H1 (cell line): ENCODE data around the gene IRS1. TPM values are rescaled to one million over a fixed set of nuclear protein-coding genes. Genes with fewer than 3 reads are reported as not detected.

Experiments
- CTCF ChIA-PET: fragments of 300-600 bp; sonication (Branson Sonifier 250); formaldehyde crosslinking; loops from one replicate; lab custom pipeline; 2021; ENCODE audit not compliant: partially characterized antibody; lab: Charles Lee
- POLR2A ChIA-PET: fragments of 300-600 bp; sonication (Branson Sonifier 250); formaldehyde crosslinking; loops from one replicate; lab custom pipeline; 2021; ENCODE audit warnings: inconsistent platforms; ENCODE audit not compliant: partially characterized antibody; lab: Charles Lee
- DNase-seq, 2 experiments: peaks; one replicate each; pipeline versions ENCODE4 v3.0.0 to v3.0.0-alpha.2; 2010 to 2022; ENCODE audit warnings: low spot score in 2 of 2, low read depth in 1 of 2, mixed read lengths in 1 of 2
- FAIRE-seq: peaks from 2 replicates; lab custom pipeline; 2011; peaks lifted over from hg19 to GRCh38; lab: Jason Lieb, UNC
- H2AFZ ChIP-seq: 2 replicates; pipeline ENCODE4 v1.8.1; 2012; ENCODE audit warnings: low read length, inconsistent platforms
- H2AK5ac ChIP-seq: 2 replicates; pipeline ENCODE4 v1.6.1; 2013; ENCODE audit warnings: low read depth, low read length
- H2BK120ac ChIP-seq: replicated peaks from 2 replicates; pipeline ENCODE3; 2013; ENCODE audit warnings: low read depth, low read length, inconsistent platforms
- H2BK12ac ChIP-seq: 2 replicates; pipeline ENCODE4 v1.6.1; 2013; ENCODE audit warnings: low read depth, low read length
- H2BK15ac ChIP-seq: 2 replicates; pipeline ENCODE4 v1.6.1; 2013; ENCODE audit warnings: low read length
- H2BK20ac ChIP-seq: 2 replicates; pipeline ENCODE4 v1.6.1; 2013; ENCODE audit warnings: low read length
- H2BK5ac ChIP-seq: 2 replicates; pipeline ENCODE4 v1.6.1; 2013; ENCODE audit warnings: low read depth, low read length
- H3K14ac ChIP-seq: 2 replicates; pipeline ENCODE4 v1.6.1; 2013; ENCODE audit warnings: inconsistent platforms; ENCODE audit not compliant: insufficient read length
- H3K18ac ChIP-seq: 2 replicates; pipeline ENCODE4 v1.6.1; 2013; ENCODE audit warnings: low read length; ENCODE audit errors: extremely low read depth
- H3K23ac ChIP-seq: 2 replicates; pipeline ENCODE4 v1.6.1; 2013; ENCODE audit warnings: inconsistent platforms; ENCODE audit not compliant: insufficient read length
- H3K23me2 ChIP-seq: 2 replicates; pipeline ENCODE4 v1.6.1; 2013; ENCODE audit warnings: low read depth, low read length
- H3K27ac ChIP-seq: 2 replicates; pipeline ENCODE4 v1.6.1; 2011; ENCODE audit warnings: low read depth, low read length, inconsistent platforms
- H3K27me3 ChIP-seq, 4 experiments: replicated peaks in 1 of 4; 1 replicate in 1 of 4; 2 replicates in 3 of 4; pipeline versions ENCODE4 v1.6.1 to v1.8.1; 2011 to 2013; ENCODE audit warnings: low read length in 3 of 4, mild to moderate bottlenecking in 3 of 4, inconsistent platforms in 2 of 4, mixed read lengths in 2 of 4, moderate library complexity in 1 of 4; ENCODE audit not compliant: control insufficient read depth in 3 of 4, insufficient read depth in 3 of 4; ENCODE audit errors: extremely low read depth in 1 of 4
- H3K36me3 ChIP-seq, 4 experiments: 2 replicates each; pipeline versions ENCODE4 v1.6.1 to v1.8.1; 2011 to 2013; ENCODE audit warnings: mild to moderate bottlenecking in 4 of 4, low read length in 3 of 4, moderate library complexity in 2 of 4, control low read depth in 1 of 4, inconsistent platforms in 1 of 4; ENCODE audit not compliant: insufficient read depth in 4 of 4, control insufficient read depth in 2 of 4
- H3K4ac ChIP-seq: replicated peaks from 2 replicates; pipeline ENCODE3; 2013; ENCODE audit warnings: low read length, low read depth, mixed read lengths, inconsistent platforms; ENCODE audit not compliant: insufficient read length
- H3K4me1 ChIP-seq, 4 experiments: replicated peaks in 1 of 4; 1 replicate in 1 of 4; 2 replicates in 3 of 4; pipeline versions ENCODE4 v1.6.1 to v1.8.1; 2011 to 2013; ENCODE audit warnings: low read length in 3 of 4, inconsistent platforms in 2 of 4, mixed read lengths in 1 of 4; ENCODE audit not compliant: insufficient read depth in 4 of 4, control insufficient read depth in 3 of 4
- H3K4me2 ChIP-seq, 2 experiments: 2 replicates each; pipeline versions ENCODE4 v1.6.1 to v1.8.1; 2011 to 2013; ENCODE audit warnings: low read depth in 2 of 2, low read length in 2 of 2, control low read depth in 1 of 2, inconsistent platforms in 1 of 2, mild to moderate bottlenecking in 1 of 2; ENCODE audit not compliant: insufficient read depth in 1 of 2
- H3K4me3 ChIP-seq, 4 experiments: fragments of 200-600, 300-600 bp in 1 of 4; sonication (generic), shearing (Covaris generic), sonication (Bioruptor Twin) in 1 of 4; 2 replicates each; pipeline versions ENCODE4 v1.5.1 to v1.8.1; 2011 to 2016; ENCODE audit warnings: low read length in 4 of 4, low read depth in 3 of 4, control low read depth in 2 of 4, inconsistent platforms in 2 of 4, mild to moderate bottlenecking in 2 of 4, mixed read lengths in 1 of 4, moderate library complexity in 1 of 4; ENCODE audit not compliant: insufficient read depth in 2 of 4; ENCODE audit errors: extremely low read depth in 1 of 4
- H3K56ac ChIP-seq: replicated peaks from 2 replicates; pipeline ENCODE3; 2013; ENCODE audit warnings: low read depth, mild to moderate bottlenecking, mixed read lengths, low read length, inconsistent platforms; ENCODE audit not compliant: insufficient read length
- H3K79me1 ChIP-seq: 2 replicates; pipeline ENCODE4 v1.6.1; 2013; ENCODE audit warnings: low read depth, low read length, control low read depth
- H3K79me2 ChIP-seq, 2 experiments: 2 replicates each; pipeline versions ENCODE4 v1.6.1 to v1.8.1; 2012 to 2013; ENCODE audit warnings: low read length in 2 of 2, mild to moderate bottlenecking in 2 of 2, inconsistent platforms in 1 of 2; ENCODE audit not compliant: insufficient read depth in 2 of 2, control insufficient read depth in 1 of 2
- H3K9ac ChIP-seq, 4 experiments: replicated peaks in 1 of 4; 1 replicate in 1 of 4; 2 replicates in 3 of 4; pipeline versions ENCODE4 v1.6.1 to v1.8.1; 2011 to 2013; ENCODE audit warnings: low read depth in 3 of 4, low read length in 3 of 4, control low read depth in 2 of 4, mild to moderate bottlenecking in 2 of 4, moderate library complexity in 2 of 4, inconsistent platforms in 1 of 4; ENCODE audit errors: extremely low read depth in 1 of 4
- H3K9me3 ChIP-seq, 2 experiments: 2 replicates each; pipeline versions ENCODE4 v1.6.1 to v1.8.1; 2012 to 2013; ENCODE audit warnings: mild to moderate bottlenecking in 2 of 2, moderate library complexity in 2 of 2, control low read depth in 1 of 2, inconsistent platforms in 1 of 2, low read depth in 1 of 2, low read length in 1 of 2, mixed read lengths in 1 of 2; ENCODE audit not compliant: insufficient read depth in 2 of 2
- H4K20me1 ChIP-seq, 2 experiments: replicated peaks in 1 of 2; 2 replicates each; pipeline versions ENCODE3 to v1.8.1; 2011 to 2013; ENCODE audit warnings: inconsistent platforms in 2 of 2, low read length in 2 of 2, mild to moderate bottlenecking in 1 of 2; ENCODE audit not compliant: insufficient read depth in 2 of 2, control insufficient read depth in 1 of 2
- H4K5ac ChIP-seq: 2 replicates; pipeline ENCODE4 v1.6.1; 2013; ENCODE audit warnings: low read length, low read depth, mixed read lengths, inconsistent platforms; ENCODE audit not compliant: insufficient read length
- H4K8ac ChIP-seq: 2 replicates; pipeline ENCODE4 v1.8.0; 2013; ENCODE audit warnings: mild to moderate bottlenecking, moderate library complexity, low read length, inconsistent platforms; ENCODE audit not compliant: insufficient read depth; ENCODE audit errors: extremely low read depth
- H4K91ac ChIP-seq: replicated peaks from 2 replicates; pipeline ENCODE3; 2013; ENCODE audit warnings: low read length, mixed read lengths, inconsistent platforms; ENCODE audit not compliant: insufficient read length
- BRCA1 ChIP-seq: IDR thresholded peaks from 2 replicates; pipeline ENCODE4 v1.6.1; 2012; ENCODE audit warnings: low read depth, low read length, improper control_type of control experiment
- CBX8 ChIP-seq: fragments of 300-800, 300-1000 bp; sonication (generic); IDR thresholded peaks from 2 replicates; pipeline ENCODE4 v1.7.1; 2016; ENCODE audit warnings: low read depth, low read length, borderline replicate concordance
- CEBPB ChIP-seq: IDR thresholded peaks from 2 replicates; pipeline ENCODE4 v1.6.1; 2012; ENCODE audit warnings: low read depth, low read length
- CHD2 ChIP-seq: IDR thresholded peaks from 2 replicates; pipeline ENCODE4 v1.6.1; 2012; ENCODE audit warnings: low read length, improper control_type of control experiment
- CTBP2 ChIP-seq: IDR thresholded peaks from 2 replicates; pipeline ENCODE4 v1.7.0; 2011; ENCODE audit warnings: borderline replicate concordance, mild to moderate bottlenecking, moderate library complexity, mixed read lengths, low read length; ENCODE audit not compliant: insufficient read depth, insufficient read length
- JUN ChIP-seq: IDR thresholded peaks from 2 replicates; pipeline ENCODE4 v1.6.1; 2011; ENCODE audit warnings: low read depth, mild to moderate bottlenecking, improper control_type of control experiment, low read length
- NRF1 ChIP-seq: IDR thresholded peaks from 2 replicates; pipeline ENCODE4 v1.6.1; 2011; ENCODE audit warnings: mild to moderate bottlenecking, low read depth, low read length, improper control_type of control experiment
- PHF8 ChIP-seq: fragments of 200-600 bp; sonication (generic); conservative IDR thresholded peaks from 2 replicates; pipeline ENCODE4 v1.7.1; 2012; ENCODE audit warnings: low read depth, mild to moderate bottlenecking, inconsistent platforms, low read length, moderate library complexity
- POU5F1 ChIP-seq: IDR thresholded peaks from 2 replicates; pipeline ENCODE4 v1.6.1; 2011; ENCODE audit warnings: low read depth, mild to moderate bottlenecking, low read length, moderate library complexity
- RAD21 ChIP-seq, 2 experiments: IDR thresholded peaks in 1 of 2; conservative IDR thresholded peaks in 1 of 2; 2 replicates each; pipeline ENCODE4 v1.6.1; 2011; ENCODE audit warnings: low read depth in 2 of 2, low read length in 2 of 2, improper control_type of control experiment in 1 of 2, inconsistent platforms in 1 of 2, mild to moderate bottlenecking in 1 of 2, moderate library complexity in 1 of 2
- RFX5 ChIP-seq: IDR thresholded peaks from 2 replicates; pipeline ENCODE4 v1.6.1; 2011; ENCODE audit warnings: low read depth, low read length, improper control_type of control experiment, borderline replicate concordance
- SAP30 ChIP-seq: fragments of 300-600 bp; sonication (generic); IDR thresholded peaks from 2 replicates; pipeline ENCODE4 v1.7.1; 2012; ENCODE audit warnings: low read length, moderate library complexity, mild to moderate bottlenecking, inconsistent platforms; ENCODE audit not compliant: insufficient read depth, insufficient replicate concordance
- SIN3A ChIP-seq, 2 experiments: IDR thresholded peaks in 1 of 2; conservative IDR thresholded peaks in 1 of 2; 2 replicates each; pipeline ENCODE4 v1.6.1; 2011 to 2012; ENCODE audit warnings: low read length in 2 of 2, improper control_type of control experiment in 1 of 2, low read depth in 1 of 2, mild to moderate bottlenecking in 1 of 2
- TEAD4 ChIP-seq: IDR thresholded peaks from 2 replicates; pipeline ENCODE4 v1.6.1; 2012; ENCODE audit warnings: low read depth, low read length, inconsistent platforms, mixed read lengths
- WGBS, 2 experiments: shearing (Covaris generic) in 1 of 2; methylation state at CpG; one replicate each; pipeline versions ENCODE4 v1.1.6 to v1.1.7; 2013 to 2015; ENCODE audit warnings: low lambda C conversion rate in 2 of 2, mixed read lengths in 2 of 2, inconsistent platforms in 1 of 2, low coverage in 1 of 2, missing lambda C conversion rate in 1 of 2; ENCODE audit not compliant: insufficient replicate concordance in 2 of 2, insufficient coverage in 1 of 2, insufficient read length in 1 of 2; ENCODE audit errors: extremely low coverage in 1 of 2, missing lambda C conversion rate in 1 of 2; 5-methylcytosine and 5-hydroxymethylcytosine counted together
- polyA plus RNA-seq, 7 experiments: library from polyadenylated mRNA; depleted of rRNA in 3 of 7; stranded (reverse) in 5 of 7; unstranded in 2 of 7; fragments of >200 nt in 5 of 7; fragments of 200-250 nt in 2 of 7; gene quantifications; 1 replicate in 5 of 7; 2 replicates in 1 of 7; 4 replicates in 1 of 7; pipeline versions ENCODE4 v1.2.1 to v1.2.3, GENCODE V29; 2011 to 2013; ENCODE audit warnings: missing spikeins in 2 of 7, mixed read lengths in 2 of 7
- total RNA-seq: library from RNA; stranded (reverse); fragmentation: NEBNext Ultra II Directional; extraction: Animal tissue kit (Norgen Biotek cat#: 25700); gene quantifications from 2 replicates; pipeline ENCODE4 v1.2.1, GENCODE V29; 2021

Gene IRS1
- total and polyA plus RNA-seq, 2 of the 8 experiments (the other 6 are each of a cell fraction or from before 2014, with no cell fraction given) = 9.1 to 26.9 TPM

DNA sequence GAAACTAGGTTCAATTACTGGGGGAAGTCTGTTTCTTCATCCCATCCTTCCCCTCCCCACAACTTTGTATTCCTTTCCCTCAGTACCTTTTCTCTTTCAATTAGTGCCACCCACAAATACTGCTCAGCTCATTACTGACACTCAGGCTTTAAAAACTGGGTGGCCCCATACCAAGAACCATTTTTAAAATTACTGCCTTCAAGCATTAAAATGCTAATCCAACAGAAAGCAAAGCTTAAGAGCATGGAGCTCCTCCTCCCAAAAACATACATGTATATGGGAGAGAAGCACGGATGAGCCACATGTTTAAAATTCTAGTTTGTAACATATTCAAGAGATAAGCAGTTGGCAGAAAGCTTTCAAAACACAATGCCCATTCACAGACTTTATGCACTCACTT lies 44.0 kb downstream of the IRS1 start:
- Histone ChIP-seq H4K8ac (no peak overlapping the region), H2BK12ac (no peak overlapping the region), H3K79me2 (peaks cover 0 to 25% of the 10 kb centered on the region in 2 experiments; a peak in 2 of 4 replicates), H4K5ac (no peak overlapping the region), H3K18ac (no peak overlapping the region), H3K36me3 (no peaks in the 10 kb centered on the region), H2BK15ac (no peak overlapping the region), H2AFZ (no peak overlapping the region), H3K4ac (no peak overlapping the region), H3K79me1 (peaks cover 3% of the 10 kb centered on the region; the same call in 1 of the 2 replicates), H3K56ac (no peak overlapping the region), H2BK5ac (no peak overlapping the region), H3K4me2 (no peak overlapping the region), H3K4me3 (no peak overlapping the region), H3K23ac (no peak overlapping the region), H2AK5ac (no peak overlapping the region), H4K20me1 (no peaks in the 10 kb centered on the region), H3K9ac (no peak overlapping the region), H4K91ac (no peak overlapping the region), H3K4me1 (peaks cover 0 to 4% (median 1%) of the 10 kb centered on the region in 4 experiments; a peak in 3 of 7 replicates), H2BK20ac (no peak overlapping the region), H3K9me3 (no peaks in the 10 kb centered on the region), H2BK120ac (no peak overlapping the region), H3K27me3 (no peaks in the 10 kb centered on the region), H3K27ac (no peak overlapping the region), H3K23me2 (no peaks in the 10 kb centered on the region), H3K14ac (no peak overlapping the region)
- DNase-seq (no peak), FAIRE-seq (no peak)
- POLR2A ChIA-PET = interaction anchor here (1.3 to 1.4 kb wide), 2 partner anchors 23 to 43 kb away, joined by 4 to 5 read pairs; partner anchors contain the start of gene IRS1
- 65% methylated on average over 1 of the region's 1 CpG; no CpG with 5 or more reads in 1 of the 2 experiments for WGBS, 2 experiments
- CTCF ChIA-PET = interaction anchor here (1.5 to 1.6 kb wide), 2 partner anchors 44 to 47 kb away, joined by 6 read pairs; partner anchors contain the start of gene IRS1
- TF ChIP-seq SAP30 (no peak), BRCA1 (no peak), CEBPB (no peak), TEAD4 (no peak), PHF8 (no peak), NRF1 (no peak), POU5F1 (no peak), CBX8 (no peak), CHD2 (no peak), RFX5 (no peak), SIN3A (conservative IDR thresholded peaks at IDR 0.05 in 1 of 2, IDR thresholded peaks at IDR 0.05 in 1 of 2; ENCODE audit: low read depth in 1 of 2, low read length in 2 of 2) (no peak), JUN (no peak), CTBP2 (no peak), RAD21 (IDR thresholded peaks at IDR 0.05 in 1 of 2, conservative IDR thresholded peaks at IDR 0.05 in 1 of 2; ENCODE audit: low read depth in 2 of 2, low read length in 2 of 2) (no peak)
